T47D (cell line): ENCODE results near the gene EBI3.
"Not testable (repeated sequence)": the region's sequence is repeated elsewhere in the genome, so short reads cannot be mapped to it uniquely, and the experiment has no call there.

Source experiments
- DNase-seq, 2 experiments: peaks; one replicate each; pipeline versions ENCODE4 v3.0.0 to v3.0.0-alpha.2; 2011 to 2012; ENCODE audit warnings: low read depth in 1 of 2, low spot score in 1 of 2
- JUND ChIP-seq: IDR thresholded peaks from 2 replicates; pipeline ENCODE4 v1.6.1; 2012; ENCODE audit warnings: low read depth
- in situ Hi-C: cut with HindIII; loops from 2 replicates; pipeline ENCODE4 v1.10.0; 2016; ENCODE audit warnings: low sequenced_read_pairs, low pct_unique_long_range_greater_than_20kb

EBI3 gene

DNA sequence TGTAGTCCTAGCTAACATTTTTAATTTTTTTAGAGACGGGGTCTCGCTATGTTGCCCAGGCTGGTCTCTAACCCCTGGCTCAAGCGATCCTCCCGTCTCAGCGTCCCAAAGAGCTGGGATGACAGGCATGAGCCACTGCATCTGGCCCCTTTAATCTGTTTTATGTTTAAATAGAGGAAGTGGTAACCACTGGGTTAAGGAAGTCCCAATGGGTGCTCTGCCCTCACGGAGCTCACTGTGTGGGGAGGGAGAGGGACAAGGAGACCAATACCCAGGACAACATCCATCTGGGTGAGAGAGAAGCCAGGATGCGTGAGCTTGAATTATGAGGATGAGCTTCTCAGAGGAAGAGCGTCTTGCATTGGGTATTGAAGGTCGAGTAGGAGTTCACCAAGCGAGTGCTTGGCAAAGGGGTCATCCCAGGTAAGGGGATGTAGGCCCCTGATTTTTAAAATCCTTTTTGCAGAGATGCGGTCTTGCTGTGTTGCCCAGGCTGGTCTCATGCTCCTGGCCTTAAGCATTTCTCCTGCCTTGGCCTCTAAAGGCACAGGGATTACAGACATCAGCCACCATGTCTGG, 31.4 kb downstream of the EBI3 start:
- in situ Hi-C loops, result no loop called here
- DNase-seq, result no peak
- TF ChIP-seq JUND, result no peak

DNA sequence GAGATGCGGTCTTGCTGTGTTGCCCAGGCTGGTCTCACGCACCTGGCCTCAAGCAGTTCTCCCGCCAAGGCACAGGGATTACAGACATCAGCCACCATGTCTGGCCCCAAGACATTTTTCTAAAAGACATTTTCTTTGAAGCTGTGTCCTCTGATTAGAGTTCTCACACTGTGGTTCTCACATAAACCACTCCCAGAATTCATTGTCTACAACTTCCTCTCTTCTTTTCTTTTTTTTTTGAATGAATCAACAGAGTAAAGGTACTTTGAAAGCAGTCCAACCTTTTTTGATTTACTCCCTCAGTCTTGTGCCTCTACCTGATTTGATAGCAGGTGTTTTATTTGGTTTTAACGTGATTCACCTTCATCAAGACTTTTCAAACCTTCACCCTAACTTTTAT, 35.5 kb downstream of the EBI3 start:
- in situ Hi-C loops, result no loop called here
- no peak for TF ChIP-seq JUND
- no peak for DNase-seq

DNA sequence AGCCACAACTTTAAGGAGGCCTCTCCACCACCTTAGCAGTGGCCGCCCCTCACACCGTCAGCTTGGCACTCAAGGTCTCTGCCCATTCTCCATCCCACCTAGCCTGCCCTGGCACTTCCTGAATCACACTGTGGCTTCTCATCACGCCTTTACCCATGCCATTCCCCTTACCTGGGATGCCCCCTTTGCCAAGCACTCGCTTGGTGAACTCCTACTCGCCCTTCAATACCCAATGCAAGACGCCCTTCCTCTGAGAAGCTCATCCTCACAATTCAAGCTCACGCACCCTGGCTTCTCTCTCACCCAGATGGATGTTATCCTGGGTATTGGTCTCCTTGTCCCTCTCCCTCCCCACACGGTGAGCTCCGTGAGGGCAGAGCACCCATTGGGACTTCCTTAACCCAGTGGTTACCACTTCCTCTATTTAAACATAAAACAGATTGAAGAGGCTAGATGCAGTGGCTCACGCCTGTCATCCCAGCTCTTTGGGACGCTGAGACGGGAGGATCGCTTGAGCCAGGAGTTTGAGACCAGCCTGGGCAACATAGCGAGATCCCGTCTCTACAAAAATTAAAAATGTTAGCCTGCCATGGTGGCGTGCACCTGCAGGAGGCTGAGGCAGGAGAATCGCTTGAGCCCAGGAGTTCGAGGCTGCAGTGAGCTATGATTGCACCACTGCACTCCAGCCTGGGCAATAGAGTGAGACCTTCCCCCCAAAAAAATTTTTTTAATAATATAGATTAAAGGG, 37.1 kb downstream of the EBI3 start:
- in situ Hi-C loops, result no loop called here
- TF ChIP-seq JUND, result no peak
- DNase-seq, result no peak

DNA sequence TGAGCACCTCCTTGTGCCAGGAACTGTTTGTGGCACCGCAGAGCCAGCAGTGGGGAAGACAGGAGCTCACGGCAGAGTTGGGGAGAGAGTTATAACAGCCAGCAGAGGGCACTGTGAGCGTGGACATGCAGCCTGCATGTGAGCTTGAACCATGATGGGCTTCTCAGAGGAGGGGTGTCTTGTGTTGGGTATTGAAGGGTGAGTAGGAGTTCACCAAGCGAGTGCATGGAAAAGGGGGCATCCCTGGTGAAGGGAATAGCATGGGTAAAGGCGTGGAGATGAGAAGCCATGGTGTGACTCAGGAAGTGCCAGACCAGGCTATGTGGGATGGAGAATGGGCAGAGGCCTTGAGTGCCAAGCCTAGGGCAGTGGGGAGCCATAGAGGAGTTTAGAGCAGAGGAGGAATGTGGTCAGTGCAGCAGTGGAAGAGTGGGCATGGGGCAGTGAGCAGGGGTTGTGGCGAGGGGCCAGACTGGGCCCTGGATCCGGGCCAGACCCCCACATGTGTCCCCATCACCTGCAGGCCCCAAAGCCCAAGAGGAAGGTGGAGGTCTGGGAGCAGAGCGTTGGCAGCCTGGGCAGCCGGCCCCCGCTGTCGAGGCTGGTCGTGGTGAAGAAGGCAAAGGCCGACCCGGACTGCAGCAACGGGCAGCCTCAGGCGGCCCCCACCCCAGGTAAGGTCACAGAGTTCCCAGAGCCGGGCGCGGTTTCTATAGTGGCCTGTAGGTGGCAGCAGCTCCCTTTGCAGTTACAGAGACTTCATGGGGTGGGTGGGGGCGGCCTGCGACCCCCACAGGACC, 38.0 kb downstream of the EBI3 start:
- peak in 1 of 2 experiments; percentile 71 for DNase-seq
- TF ChIP-seq JUND, result no peak
- in situ Hi-C loops, result no loop called here

DNA sequence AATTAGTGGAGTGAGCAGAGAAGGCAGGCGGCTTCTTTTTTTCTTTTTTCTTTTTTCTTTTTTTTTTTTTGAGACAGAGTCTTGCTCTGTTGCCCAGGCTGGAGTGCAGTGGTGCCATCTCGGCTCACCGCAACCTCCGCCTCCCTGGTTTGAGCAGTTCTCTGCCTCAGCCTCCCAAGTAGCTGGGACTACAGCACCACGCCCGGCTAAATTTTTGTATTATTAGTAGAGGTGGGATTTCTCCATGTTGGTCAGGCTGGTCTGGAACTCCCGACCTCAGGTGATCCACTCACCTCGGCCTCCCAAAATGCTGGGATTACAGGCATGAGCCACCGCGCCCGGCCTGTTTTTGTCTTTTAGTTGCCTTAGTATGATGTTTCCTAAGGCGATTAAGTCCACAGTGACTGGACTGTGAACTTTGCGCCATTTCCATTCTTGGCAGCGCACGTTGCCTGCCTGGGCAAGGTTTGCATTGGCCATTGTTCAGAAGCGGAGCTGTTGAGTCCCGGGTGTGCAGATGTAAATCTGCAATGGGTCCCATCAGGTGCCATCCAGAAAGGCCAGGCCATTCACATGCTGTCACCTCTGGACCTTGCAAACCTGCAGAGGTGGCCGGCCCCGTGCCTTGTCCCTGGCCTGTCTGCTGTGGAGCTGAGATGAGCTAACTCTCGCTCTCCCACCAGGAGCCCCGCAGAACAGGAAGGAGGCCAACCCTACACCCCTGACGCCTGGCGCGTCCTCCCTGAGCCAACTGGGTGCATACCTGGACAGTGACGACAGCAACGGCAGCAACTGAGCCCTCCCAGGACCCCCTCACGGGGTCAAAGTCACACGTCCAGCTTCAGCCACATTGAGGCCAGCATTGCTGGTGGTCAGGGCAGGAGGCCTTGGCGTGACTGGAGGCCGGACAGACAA, 38.8 kb downstream of the EBI3 start:
- in situ Hi-C loops, result no loop called here
- no peak for DNase-seq

DNA sequence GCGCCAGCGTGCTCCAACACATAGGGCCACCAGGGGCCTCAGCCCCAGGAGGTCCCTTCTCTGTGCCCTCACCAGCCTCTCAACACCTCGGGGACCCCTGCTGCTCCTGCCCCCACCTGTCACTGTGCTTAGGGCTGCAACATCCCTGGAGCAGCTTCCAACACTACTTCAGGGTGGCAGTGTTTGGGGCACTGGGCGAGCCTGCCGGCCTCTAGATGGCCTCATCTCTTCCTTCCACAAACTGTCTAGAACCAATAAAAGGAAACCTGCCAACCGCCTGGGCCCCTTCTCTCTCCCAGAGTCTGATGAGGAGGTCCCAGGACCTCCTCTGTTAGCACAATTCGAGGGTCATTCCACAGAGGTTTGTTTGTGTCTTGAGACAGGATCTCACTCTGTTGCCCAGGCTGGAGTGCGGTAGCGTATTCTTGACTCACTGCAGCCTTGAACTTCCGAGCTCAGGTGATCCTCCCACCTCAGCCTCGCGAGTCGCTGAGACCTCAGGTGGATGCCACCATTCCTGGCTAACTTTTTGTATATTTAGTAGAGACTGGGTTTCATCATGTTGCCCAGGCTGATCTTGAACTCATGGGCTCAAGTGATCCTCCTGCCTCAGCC, 39.6 kb downstream of the EBI3 start:
- no peak for DNase-seq
- in situ Hi-C loops, result no loop called here
- TF ChIP-seq JUND, result no peak

More for the DNA sequence above, 38.8 kb downstream of the EBI3 start:
- TF ChIP-seq JUND, result no peak

DNA sequence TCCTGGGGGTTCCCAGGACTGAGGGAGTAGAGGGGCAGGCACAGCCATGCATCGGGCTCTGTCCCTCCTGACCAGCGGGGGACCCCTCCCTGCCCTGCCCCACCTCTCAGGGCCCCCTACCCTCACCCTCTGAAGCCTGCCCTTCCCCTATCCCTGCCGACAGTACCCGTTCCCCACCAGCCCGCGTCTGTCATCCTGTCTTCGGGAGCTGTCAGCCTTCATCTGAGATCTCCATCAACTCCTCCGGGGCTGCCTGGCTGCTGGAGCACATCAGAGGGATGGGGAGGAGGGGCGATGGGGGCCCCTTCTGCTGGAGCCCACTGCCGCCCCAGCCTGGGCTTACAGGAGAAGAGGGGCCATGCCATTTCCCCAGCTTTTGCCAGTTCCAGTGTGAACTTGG, 43.6 kb downstream of the EBI3 start:
- TF ChIP-seq JUND, result no peak
- in situ Hi-C loops, result no loop called here
- no peak for DNase-seq

DNA sequence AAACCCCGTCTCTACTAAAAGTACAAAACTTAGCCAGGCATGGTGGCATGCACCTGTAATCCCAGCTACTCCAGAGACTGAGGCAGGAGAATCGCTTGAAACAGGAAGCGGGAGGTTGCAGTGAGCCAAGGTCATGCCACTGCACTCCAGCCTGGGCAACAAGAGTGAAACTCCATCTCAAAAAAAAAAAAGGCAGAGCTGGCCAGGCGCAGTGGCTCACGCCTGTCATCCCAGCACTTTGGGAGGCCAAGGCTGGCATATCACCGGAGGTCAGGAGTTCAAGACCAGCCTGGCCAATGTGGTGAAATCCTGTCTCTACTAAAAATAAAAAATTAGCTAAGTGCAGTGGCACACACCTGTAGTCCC, 45.0 kb downstream of the EBI3 start:
- DNase-seq, in situ Hi-C loops: not testable (repeated sequence)

DNA sequence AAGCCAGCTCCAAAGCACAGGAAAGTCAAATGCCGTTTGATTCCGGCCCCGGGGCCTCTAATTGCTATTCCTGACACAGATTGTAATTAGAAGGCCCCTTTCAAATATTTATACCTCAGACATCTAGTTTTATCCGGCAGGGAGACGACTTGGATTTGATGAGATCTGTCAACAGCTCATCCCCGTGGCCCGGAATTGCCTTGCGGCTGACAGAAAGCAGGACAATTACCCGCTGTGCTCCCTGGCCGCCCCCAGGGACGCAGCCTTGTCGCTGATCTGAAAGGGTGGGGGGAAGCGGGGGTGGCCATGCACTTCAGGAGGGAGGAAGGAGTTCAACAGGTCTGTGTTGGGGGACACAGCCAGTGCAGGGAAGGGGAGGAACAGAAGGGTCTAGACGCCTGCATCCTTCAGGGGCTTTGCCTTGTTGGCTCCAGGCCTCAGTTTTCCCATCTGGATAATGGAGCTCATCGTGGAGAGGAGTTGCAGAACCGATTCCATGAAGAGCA, 47.9 kb downstream of the EBI3 start:
- in situ Hi-C loops, result no loop called here
- TF ChIP-seq JUND, result no peak
- DNase-seq, result no peak

DNA sequence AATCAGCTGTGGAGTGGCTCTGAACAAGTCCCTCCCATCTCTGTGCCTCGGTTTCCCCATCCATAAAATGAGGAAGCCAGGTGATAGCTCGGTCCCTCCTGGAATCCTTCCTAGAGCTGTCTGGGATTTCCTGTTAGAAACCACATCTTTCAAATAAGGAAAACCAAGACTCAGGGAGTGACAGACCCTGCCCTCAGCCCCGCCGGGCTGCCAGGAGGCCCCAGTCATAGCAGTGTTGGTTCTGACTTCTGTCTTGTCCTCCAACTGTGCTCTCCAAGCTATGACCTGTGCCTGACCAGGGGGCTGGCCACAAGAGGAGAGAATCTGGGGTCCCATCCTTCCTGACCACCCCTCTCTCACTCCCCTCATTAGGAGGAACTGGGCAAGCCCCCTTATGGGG, 48.7 kb downstream of the EBI3 start:
- DNase-seq, result no peak
- TF ChIP-seq JUND, result no peak
- in situ Hi-C loops, result no loop called here

DNA sequence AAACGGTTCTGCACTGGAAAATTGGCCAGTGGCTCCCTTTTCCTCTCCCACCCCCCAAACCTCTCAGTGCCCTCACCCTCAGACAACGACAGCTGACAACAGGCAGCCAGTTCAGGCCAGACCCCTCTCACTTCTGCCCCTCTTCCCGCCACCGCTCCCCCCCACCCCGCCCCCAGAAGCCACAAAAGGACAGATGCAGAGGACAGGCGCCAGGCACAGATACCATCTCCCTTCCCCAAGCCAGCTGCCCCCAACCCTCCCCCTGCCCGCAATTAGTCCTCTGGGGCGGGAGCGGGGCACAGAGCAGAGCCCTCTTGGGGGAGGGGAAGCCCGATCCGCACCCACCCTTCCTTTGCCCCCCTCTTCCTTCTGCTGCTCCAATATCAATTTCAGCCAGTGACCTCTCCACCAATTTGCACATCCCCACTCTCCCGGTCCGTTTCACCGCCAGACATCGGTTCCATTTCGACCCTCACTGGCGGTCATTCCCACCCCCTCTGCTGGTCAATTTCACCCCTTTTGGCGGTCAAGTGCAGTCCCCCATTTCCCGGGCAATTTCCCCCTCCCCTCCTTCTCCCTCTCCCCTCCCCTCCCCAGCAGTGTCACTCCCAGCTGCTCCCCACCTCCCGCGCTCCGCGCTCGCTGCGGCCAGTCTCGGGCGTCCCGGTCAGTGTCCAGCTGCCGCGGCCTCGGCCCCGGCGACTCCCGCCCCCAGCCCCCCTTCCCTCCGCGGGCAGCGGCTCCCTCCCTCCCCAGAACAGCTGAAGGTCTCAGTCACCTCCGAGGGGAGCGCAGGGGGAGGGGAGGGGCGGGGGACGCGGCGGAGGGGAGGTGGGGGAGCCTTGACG, 49.3 kb downstream of the EBI3 start, which contains the start of gene SHD:
Gene SHD, plus strand, starts transcription at position 848 of the 848 bp plus-strand sequence. CDS start 798 bp downstream, outside the sequence.
- no peak for DNase-seq
- no peak for TF ChIP-seq JUND
- in situ Hi-C loops, result no loop called here
